ENCODE results near the gene GCAT.

DNA sequence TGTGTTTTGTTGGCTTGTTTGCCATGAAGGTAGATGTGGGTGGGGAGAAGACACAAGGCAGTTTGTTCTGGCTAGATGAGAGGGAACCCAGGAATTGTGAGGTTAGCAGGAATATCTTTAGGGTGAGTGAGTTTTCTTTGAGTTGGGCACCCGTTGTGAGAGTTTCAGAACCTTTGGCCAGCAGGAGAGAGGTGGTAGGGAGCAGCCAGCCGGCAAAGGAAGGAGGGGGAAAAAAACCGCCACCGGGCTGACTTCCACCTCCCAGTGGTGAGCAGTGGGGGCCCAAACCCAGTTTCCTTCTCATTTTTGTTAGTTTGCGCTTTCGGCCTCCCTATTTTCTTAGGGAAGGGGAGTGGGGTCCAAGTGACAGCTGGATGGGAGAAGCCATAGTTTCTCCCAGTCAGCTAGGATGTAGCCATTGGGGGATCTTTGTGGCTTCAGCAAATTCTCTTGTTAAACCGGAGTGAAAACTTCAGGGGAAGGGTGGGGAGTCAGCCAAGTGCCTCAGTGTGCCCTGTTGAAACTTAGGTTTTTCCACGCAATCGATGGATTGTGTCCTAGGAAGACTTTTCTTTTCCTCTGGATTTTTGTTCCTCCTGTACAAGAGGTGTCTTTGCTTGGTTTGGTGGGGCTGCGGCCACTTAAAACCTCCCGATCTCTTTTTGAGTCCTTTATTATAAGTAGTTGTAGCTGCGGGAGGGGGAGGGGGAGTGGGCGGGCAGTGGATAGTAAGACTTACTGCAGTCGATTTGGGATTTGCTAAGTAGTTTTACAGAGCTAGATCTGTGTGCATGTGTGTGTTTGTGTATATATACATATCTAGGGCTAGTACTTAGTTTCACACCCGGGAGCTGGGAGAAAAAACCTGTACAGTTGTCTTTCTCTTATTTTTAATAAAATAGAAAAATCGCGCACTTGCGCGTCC lies 1.1 kb upstream of the GCAT start:
- TF ChIP-seq, protein P1, sequence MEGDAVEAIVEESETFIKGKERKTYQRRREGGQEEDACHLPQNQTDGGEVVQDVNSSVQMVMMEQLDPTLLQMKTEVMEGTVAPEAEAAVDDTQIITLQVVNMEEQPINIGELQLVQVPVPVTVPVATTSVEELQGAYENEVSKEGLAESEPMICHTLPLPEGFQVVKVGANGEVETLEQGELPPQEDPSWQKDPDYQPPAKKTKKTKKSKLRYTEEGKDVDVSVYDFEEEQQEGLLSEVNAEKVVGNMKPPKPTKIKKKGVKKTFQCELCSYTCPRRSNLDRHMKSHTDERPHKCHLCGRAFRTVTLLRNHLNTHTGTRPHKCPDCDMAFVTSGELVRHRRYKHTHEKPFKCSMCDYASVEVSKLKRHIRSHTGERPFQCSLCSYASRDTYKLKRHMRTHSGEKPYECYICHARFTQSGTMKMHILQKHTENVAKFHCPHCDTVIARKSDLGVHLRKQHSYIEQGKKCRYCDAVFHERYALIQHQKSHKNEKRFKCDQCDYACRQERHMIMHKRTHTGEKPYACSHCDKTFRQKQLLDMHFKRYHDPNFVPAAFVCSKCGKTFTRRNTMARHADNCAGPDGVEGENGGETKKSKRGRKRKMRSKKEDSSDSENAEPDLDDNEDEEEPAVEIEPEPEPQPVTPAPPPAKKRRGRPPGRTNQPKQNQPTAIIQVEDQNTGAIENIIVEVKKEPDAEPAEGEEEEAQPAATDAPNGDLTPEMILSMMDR (IDR thresholded peaks at IDR 0.05 in 2 of 3, conservative IDR thresholded peaks at IDR 0.05 in 1 of 3; ENCODE audit: insufficient read depth in 2 of 3, low read depth in 1 of 3, low read length in 3 of 3): peak in 1 of 3 experiments; percentile 6; a peak in 1 of 6 replicates
- TF ChIP-seq RBM14 (IDR thresholded peaks at IDR 0.05; ENCODE audit: borderline replicate concordance, insufficient read depth, low read depth, low read length): no peak
- no peak for TF ChIP-seq EZH2 (IDR thresholded peaks at IDR 0.05; ENCODE audit: borderline replicate concordance, low read depth, low read length)
- TF ChIP-seq KAT2B (IDR thresholded peaks at IDR 0.05; ENCODE audit: low read depth, low read length): no peak
